RWPE1 (cell line): Measurements from ENCODE around the gene APBA2.

ENCODE experiments used
- CTCF ChIA-PET: fragments of 350-600 bp; sonication (Branson Sonifier 250); formaldehyde crosslinking; extraction: SDS; loops from one replicate; lab custom pipeline; 2021; lab: Yijun Ruan, JAX
- POLR2A ChIA-PET: fragments of 400-600 bp; formaldehyde crosslinking; extraction: SDS; loops from one replicate; lab custom pipeline; 2020; ENCODE audit warnings: antibody characterized with exemption; ENCODE audit not compliant: low non-redundant PET; lab: Yijun Ruan, JAX
- DNase-seq: peaks from one replicate; pipeline ENCODE4 v3.0.0; 2012; ENCODE audit warnings: low spot score
- H3K27ac ChIP-seq: fragments of 450-650 bp; 2 replicates; pipeline ENCODE4 v1.5.1; 2017
- CTCF ChIP-seq: fragments of 450-650 bp; conservative IDR thresholded peaks from 2 replicates; pipeline ENCODE4 v1.5.1; 2017; ENCODE audit warnings: low read depth, mild to moderate bottlenecking

Gene APBA2

GRCh38 chr15:29117778-29118177 is 232.0 kb downstream of the APBA2 start:
- DNase-seq = no peak
- H3K27ac ChIP-seq = no peak overlapping the region
- ChIA-PET CTCF (interaction anchor here (0.6 to 0.7 kb wide), 3 partner anchors 244 to 1807 kb away, joined by 3 to 4 read pairs (median 4); no protein-coding TSS in a partner anchor), POLR2A (no interaction called here)
- TF ChIP-seq CTCF = no peak

- CTCF ChIA-PET = interaction anchor here (0.6 kb wide), 1 partner anchor 1036 kb away, joined by 3 read pairs; no protein-coding TSS in a partner anchor
- no peak for TF ChIP-seq CTCF
- DNase-seq = no peak
- POLR2A ChIA-PET = no interaction called here
- H3K27ac ChIP-seq = no peak overlapping the region
Observed at GRCh38 chr15:29119847-29120246, 234.1 kb downstream of the APBA2 start.

- DNase-seq = no peak
- CTCF ChIA-PET = interaction anchor here (1.6 kb wide), 1 partner anchor 13 kb away, joined by 3 read pairs; no protein-coding TSS in a partner anchor
- no peak for TF ChIP-seq CTCF
- no peak overlapping the region for H3K27ac ChIP-seq
- POLR2A ChIA-PET = no interaction called here
Observed at GRCh38 chr15:29120593-29121368, 235.0 kb downstream of the APBA2 start.

GRCh38 chr15:29121369-29121656 is 235.5 kb downstream of the APBA2 start:
- no peak overlapping the region for H3K27ac ChIP-seq
- TF ChIP-seq CTCF = no peak
- no peak for DNase-seq
- CTCF ChIA-PET = interaction anchor here (0.7 to 1.6 kb wide), 2 partner anchors 14 to 31 kb away, joined by 3 to 4 read pairs; no protein-coding TSS in a partner anchor
- POLR2A ChIA-PET = no interaction called here

- DNase-seq = no peak
- no peak overlapping the region for H3K27ac ChIP-seq
- ChIA-PET POLR2A (no interaction called here), CTCF (interaction anchor here (0.7 to 1.6 kb wide), 2 partner anchors 14 to 31 kb away, joined by 3 to 4 read pairs; no protein-coding TSS in a partner anchor)
- TF ChIP-seq CTCF = no peak
Observed at GRCh38 chr15:29121907-29122306, 236.1 kb downstream of the APBA2 start.

GRCh38 chr15:29122506-29122905 is 236.7 kb downstream of the APBA2 start:
- POLR2A ChIA-PET = no interaction called here
- no peak for TF ChIP-seq CTCF
- no peak overlapping the region for H3K27ac ChIP-seq
- DNase-seq = no peak
- CTCF ChIA-PET = no interaction called here
